ENCODE measurements around the gene MAPK9.

Gene MAPK9

DNA sequence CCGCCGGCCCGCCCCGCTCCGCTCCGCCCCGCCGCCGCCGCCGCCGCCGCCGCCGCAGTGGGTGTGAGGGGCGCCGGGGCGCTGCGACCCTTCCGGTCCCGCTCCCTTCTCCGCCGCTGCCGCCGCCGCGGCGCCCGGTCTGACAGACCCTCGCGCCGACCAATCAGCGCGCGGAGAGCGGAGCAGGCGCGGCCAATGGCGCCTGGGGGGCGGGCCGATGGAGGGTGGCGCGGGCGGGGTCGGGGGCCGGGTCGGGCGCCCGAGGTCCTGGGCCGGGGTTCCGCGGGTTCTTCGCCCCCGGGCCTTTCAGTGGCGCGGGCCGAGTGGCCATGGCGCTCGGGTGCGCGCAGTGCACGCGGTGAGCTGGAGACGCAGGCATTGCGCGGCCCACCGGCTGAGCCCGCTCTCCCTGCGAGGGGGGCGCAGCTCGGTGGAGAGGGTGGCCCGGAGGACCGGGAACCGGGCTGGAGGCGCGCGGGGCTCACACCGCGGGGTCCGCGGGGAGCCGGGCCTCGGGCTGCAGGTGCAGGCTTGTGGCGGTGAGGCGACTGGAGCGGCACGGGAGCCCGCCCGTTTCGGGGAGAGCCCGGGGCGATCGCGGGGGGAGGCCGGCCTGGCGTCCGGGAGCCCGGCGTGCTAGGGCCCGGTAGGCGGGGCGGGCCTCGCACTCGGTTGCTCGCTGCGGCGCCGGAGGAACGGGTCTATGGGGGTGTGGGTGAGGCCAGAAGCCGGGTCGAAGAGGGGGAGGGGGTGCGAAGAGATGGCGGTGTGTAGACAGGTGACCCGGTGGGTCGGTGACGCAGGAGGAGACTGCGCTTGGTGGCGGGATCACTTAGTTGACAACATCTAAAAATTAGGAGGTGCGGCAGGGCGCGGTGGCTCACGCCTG, at the start of gene MAPK9:
Gene MAPK9 (minus strand): TSS at position 141 of the 889 bp plus-strand sequence. CDS start 11,522 bp downstream, outside the sequence.
- DNase-seq, result peak; percentile 83

DNA sequence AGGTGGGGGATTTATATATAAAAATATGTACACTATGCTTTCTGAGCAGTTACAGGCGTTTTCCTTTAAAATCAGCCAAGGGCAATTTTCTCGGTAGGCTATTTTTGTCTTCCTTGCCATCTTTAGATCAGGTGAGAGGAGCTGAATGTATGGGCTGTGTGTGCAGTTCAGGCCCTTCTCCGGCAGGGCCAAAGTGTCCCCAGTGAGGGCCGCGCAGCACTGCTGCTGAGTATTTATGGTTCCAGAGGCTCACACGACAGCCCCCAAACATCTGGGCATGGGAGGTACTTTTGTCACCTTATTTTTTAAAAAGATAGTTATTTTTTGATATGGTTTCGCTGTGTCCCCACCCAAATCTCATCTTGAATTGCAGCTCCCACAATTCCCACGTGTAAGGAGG, 49.7 kb upstream of the MAPK9 start:
- DNase-seq, result no peak

DNA sequence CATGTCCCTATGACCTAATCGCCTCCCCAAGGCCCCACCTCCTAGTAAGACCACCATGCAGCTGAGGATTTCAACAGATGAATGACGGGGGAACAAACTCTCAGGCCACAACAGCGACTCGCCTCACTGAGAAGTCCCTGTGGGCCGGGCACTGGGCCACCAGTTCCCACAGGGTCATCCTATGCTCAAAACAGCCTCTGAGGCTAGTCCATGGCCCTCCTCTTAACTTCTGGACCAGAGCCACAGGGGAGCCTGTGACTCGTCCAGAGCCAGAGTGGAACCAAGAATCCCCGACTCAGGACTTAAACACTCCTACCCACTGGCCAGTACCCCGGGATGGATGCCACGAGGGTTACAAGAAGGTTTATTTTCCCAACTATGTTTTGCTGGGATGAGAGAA, 49.0 kb upstream of the MAPK9 start:
- no peak for DNase-seq

DNA sequence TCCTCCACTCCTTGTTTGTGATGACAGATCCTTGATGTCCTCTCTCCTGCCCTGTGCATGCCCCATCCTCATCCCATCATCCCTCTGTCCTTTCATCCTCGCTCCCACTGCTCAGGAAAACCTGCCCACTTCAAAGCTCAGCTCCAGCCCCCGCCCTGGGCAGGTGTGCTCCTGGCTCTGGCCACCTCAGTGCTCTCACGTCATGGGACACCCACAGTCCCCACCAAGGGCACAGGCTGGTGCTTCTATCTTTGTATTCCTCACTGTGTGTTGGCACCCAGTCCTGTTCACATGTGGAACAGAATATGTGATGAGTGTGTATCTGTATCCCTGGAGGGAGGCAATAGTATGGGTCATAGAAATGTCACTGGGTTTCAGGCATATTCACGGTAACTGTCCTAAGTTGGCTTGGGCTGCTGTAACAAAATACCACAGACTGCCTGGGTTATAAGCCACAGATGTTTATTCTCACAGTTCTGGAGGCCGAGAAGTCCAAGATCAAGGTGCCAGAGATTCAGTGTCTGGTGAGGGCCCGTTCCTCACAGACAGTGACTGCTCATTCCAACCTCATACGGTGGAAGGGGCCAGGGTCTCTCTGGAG, 47.8 kb upstream of the MAPK9 start:
- DNase-seq, result no peak

DNA sequence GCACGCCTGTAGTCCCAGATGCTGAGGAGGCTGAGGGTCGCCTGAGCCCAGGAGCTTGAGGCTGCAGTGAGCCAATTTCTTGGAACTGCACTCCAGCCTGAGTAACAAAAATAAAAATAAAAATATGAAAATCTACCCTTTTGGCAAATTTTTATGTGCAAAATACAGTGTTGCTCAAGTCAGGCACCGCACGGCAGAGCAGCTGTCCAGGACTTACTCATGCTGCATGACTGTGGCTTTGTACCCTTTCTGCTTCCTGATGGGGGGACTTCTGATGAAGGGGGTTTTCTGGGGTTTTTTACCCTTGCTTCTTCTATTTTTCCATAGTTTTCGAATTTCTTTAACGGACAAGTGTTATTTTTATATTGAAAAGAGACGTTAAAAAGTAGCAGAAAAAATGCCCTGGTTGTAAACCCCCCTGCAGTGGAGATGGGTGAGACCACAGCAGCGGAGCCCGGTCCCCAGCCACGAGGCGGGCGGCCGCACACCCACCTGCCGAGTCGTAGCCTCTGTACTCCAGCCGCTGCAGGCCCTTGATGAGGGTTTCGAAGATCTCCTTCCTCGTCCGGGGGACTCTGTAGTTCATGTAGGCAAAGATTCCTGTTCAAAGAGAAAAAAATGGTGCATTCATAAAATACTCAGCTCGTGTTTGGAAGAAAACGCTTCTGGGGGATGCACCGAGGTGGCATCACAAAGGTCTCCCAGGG, 46.3 kb upstream of the MAPK9 start:
- DNase-seq, result no peak

DNA sequence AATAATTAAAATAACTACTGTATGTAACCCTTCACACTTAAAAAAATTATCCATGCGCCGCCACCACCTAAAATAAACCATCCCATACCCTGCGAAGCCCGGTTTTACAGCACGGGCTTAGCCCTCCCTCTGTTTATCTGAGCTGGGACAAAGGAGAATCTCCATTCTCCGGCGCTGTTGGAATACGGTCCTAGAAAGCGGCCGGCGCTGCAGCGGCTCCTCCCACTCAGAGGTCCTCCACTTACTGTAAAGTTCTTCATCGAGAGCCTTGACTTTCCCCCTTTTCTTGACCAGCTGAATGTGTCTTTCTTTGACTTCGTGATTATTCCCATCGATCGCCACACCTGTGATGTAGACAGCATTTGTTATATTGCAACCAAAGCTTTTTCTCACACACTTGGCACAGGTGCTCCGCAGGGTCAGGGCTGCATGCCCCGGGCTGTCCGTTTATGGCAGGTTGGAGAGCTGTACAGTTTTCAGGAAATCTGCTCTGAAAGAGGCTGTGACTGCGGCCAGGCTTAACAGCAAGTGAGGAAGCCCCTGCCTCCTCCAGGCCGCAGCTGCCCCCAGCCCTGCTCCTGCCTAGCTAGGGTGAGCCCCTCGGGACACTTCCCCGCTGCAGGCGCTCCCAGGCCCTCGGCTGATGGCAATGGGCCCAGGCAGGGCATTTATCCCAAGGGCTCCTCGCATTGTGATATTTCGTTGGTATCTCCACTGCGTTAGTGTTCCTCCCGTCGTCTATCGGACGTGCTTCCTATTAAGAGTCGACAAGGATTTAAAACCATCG, 44.5 kb upstream of the MAPK9 start:
- no peak for DNase-seq

DNA sequence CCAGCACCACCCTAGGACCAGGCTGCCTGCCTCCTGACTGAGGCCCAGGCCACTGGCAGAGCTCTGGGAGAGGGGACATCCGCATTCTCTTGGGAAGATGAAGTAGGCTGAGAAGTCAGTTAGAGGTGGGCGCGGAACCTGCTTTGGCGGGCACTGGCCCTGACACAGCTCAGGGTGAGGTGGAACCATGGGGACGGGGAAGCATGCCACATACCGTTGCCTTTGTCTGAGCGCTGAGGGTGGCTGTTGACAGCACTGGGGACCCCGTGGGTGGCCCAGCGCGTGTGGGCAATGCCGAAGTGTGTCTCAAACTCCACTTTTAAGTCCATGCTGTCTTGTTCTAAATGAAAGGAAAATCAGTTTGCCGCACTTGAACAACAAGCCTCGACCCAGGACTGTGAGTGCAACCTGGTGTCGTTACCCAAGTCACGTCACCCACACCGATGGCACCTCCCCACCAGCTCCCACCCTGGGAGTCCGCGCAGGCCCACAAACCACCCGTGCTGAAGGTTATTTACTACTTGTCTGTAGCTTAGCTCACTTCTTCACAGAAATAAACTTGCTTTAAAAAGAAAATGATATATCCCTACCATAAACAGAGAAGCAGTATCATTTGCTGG, 43.8 kb upstream of the MAPK9 start:
- DNase-seq, result no peak

DNA sequence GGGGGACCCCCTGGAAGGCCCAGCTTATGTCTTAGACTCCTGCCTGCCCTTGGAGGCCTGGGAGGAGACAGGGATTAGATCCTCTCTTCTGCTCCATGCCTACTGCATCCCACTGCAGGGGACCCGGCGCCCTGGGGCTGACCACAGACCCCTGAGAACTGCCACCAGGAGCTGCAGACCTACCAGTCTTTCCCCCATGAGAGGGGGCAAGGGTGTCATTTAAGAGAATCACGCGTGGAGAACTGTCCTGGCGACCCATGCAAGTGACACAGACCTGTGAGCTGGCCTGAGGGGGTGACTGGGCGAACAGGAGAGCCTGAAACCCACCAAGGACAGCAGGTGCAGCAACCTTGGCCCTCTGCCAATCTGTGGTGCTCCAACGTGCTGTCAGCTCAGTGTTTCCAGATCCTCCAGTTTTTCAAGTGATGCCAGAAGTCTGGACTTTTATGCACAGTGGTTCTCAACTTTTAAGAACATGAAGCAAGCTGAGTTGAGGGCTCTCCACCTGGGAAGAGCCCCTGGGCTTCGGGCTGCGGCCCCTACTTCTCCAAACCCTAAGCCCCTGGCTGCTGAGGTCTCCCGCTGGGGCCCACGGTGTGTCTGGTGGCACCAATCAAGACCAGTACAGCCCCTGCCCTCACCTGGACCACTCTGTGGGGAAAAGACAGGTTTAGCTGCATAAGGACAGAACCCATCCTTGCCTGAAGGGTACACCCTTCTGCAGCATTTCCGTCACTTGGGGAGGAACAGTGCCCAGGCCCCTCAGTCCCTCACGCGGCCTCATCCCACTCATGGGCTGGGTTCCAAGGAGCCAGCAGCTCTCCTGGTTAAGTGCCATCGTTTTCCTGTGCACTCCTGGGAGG, 43.1 kb upstream of the MAPK9 start:
- no peak for DNase-seq

DNA sequence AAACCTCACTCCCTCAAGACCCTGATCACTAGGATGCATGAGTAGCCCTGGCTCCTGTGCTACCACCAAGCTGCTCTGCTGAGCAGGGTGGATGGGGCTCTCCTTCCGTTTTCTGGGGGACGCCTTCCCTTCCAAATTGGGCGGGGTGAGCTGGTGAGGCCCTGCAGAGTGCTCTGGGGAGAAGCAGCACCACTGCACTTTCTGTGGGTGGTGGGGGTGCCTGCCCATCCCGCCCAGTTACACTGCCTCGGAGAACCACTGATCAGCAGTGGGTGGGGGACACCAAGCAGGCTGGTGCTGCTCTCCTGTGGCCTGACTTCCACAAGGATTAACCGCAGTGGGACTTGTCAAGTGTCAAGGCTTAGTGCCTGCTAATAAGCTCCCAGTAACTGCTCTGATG, 42.3 kb upstream of the MAPK9 start:
- DNase-seq, result no peak

DNA sequence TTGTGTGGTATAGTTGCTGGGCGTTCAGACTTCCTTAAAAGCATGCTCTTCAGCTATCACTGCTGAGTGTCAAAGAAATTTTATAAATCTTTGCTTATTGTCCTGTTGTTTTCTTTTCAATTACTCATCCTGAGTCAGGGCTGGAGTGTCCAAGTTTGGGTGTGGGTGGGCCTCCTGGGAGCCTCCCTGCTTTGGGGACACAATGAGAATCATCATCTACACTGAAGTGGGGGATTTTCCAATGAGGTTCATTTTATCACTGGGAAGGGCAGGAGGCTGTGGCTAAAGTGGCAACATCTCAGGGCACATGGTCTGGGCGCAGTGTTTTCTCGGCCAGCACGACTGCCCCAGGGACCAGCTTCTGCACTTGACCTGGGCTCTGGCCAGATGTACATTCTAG, 41.8 kb upstream of the MAPK9 start:
- DNase-seq, result no peak

DNA sequence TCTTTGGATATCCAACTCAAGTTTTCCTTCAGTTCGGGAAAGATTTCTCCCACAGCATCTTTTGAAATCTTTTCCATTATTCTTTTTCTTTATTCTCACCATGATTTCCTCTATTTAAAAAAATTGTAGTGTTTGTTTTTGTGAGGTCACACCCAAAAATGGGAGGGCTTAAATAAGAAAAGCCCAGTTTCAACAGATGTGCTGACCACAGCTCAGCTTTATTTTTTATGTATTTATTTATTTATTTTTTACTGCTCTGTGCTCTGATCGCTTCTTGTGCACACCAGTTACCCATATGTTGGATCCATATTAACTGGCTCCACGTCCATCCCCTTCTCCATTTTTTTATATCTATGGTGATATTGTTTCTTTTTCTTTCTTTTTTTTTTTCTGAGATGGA, 41.0 kb upstream of the MAPK9 start:
- DNase-seq, result no peak

DNA sequence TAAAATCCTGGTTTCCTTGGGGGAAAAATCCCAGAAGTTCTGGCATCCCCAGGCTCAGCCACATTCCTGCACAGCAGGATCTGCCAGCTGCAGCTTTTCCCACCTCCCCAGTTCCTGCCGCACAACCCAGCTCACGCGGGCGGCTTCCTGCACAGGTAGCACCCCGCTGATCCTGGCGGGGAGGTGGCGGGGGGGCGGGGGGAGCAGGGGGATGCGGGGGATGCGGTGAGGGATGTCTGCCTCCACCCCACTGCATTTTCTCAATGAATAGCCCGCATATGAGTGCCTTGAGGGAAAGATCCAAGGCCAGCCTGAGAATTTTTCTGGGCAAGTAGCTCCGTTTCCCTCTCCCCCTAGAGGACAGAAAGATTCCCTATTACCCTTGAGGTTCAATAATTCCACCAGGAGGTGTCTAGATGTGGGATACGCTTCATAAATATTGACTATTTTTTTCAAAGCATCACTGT, 40.2 kb upstream of the MAPK9 start:
- no peak for DNase-seq

DNA sequence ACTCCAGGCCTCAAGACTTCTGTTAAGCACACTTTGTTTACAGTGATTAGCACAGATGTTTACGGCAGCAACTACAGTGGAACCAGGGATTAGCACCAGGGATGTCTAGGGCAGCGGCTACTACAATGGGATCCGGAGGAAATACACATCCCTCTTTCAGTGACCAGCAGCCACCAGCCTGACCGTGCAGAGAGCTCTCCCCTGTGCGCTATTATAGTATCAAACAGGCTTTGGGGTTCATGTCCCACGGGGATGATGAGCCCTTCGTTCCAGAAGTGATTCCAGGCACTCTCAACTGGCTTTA, 39.7 kb upstream of the MAPK9 start:
- no peak for DNase-seq

DNA sequence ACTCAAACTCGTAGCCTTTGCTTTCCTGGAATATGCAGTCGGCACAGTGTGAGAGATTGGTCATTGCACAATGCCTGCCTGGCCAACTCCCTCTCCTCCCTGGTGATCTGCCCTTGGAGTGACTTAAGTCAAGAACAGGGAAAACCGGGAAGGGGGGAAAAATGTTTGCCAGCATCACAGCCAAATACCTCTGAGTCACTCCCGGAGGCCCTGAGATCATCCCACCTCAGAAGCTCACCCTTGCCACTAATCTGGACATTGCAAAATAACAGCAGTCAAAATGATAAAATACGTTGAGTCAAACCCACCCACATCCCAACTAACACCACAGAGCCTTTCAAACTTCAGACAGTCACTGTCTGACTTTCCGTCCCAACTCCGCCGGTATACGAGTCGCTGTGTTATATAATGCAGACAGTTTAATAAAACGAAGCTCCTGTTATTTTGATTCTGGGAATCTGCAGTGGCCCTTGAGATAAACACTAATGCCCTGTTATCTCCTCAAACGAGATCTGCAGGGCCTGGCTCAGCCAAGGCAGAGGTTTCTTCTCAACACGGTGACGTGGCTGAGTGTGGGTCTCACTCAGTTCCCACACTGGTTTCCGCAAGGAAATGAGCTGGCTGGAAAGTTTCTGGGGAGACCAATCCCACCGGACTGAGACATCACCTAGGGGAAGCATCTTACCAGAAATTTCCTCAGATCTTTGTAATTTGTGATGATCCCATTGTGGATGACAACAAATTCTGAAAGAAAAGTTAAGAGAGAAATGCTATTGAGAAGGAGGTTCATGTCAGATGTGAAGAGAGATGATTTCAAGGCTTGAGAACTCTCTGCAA, 39.1 kb upstream of the MAPK9 start:
- peak; percentile 34 for DNase-seq

DNA sequence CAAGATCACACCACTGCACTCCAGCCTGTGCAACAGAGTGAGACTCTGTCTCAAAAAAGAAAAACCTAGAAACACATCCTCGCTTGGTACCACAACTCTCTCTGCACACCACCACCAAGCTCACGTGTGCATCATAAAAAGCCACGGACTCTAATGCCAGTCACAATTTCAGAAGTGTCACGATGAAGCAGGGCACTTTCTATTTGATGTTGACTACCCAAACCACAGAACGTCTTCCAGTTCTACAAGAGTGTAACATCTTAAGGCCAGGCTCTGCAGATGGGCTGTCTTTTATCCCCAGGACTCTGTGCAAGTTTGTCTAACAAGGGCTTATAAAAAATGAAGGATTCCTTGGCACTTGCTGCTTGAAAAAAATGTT, 38.4 kb upstream of the MAPK9 start:
- no peak for DNase-seq

DNA sequence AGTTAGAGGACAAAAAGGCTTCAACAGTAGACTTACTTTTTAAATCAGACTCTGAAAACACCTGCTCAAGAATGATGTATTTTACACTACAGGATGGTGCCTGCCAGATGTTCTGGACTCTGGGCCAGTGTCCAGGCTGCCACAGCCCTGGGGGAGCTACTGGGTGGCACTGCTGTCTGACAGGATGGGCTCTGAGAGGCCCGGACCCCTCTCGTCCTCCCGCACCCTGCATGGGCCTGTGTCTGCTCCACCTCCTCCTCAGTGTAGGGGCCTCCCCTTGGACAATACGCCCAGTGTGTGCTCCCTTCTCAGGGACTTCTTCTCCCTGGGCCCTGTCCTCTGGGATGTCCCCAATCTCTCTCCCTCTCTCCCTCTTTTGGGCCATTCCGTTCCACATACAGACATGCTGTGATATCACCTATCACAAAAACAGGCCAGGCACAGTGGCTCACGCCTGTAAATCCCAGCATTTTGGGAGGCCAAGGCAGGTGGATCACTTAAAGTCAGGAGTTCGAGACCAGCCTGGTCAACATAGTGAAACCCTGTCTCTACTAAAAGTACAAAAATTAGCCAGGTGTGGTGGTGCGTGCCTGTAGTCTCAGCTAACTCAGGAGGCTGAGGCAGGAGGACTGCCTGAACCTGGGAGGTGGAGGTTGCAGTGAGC, 37.9 kb upstream of the MAPK9 start:
- no peak for DNase-seq

DNA sequence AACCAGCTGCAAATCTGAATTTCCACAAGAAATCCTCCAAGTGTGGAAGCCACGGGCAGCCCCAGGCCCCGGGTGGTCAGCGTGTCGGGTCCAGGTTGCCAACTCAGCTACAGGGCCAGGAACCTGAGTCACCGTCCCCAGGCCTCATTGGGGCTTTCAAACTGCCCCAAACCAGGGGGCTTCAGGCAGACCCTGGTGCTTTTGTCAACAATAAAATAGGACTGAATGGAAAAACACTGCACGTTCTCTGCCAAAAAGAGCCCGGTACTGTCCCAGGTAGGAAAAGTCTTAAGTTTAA, 37.2 kb upstream of the MAPK9 start:
- DNase-seq, result no peak

DNA sequence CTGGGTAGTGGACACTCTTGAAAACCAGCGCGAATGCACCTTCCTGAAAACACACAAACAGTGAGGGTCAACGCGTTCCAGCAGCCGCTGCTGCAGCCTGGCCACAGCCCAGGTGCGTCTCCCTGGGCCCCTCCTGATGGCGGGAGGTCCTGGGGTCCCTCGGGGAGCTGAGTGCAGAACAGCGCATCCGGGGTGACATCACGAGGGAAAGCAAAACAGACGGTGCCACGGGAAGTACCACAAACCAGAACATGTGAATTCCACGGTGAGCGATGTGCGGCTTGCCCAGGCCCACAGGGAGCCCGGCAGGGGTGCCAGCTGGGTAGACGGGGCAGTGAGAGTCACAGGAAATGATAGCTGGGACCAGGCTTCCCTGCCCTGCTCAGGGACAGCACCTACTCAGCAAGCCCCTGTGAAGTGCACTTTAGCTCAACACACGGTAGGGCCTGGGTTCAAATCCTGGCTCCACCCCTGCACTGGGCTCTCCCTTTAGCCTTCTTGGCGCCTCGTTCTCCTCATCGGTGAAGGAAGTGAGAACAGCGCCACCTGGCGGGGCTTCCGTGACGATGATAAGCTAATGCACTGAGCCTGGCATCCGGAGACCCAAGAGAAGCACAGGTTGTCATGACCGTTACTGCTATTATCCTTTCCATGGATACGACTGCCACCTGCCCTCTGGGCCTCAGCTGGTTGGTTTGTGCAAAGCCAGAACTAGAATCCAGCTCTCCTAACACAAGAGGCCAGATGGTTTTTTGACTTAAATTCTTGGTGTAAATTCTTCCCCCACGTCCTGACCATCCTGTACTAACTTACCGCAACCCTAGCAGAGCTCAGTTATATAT, 36.6 kb upstream of the MAPK9 start:
- peak; percentile 91 for DNase-seq

DNA sequence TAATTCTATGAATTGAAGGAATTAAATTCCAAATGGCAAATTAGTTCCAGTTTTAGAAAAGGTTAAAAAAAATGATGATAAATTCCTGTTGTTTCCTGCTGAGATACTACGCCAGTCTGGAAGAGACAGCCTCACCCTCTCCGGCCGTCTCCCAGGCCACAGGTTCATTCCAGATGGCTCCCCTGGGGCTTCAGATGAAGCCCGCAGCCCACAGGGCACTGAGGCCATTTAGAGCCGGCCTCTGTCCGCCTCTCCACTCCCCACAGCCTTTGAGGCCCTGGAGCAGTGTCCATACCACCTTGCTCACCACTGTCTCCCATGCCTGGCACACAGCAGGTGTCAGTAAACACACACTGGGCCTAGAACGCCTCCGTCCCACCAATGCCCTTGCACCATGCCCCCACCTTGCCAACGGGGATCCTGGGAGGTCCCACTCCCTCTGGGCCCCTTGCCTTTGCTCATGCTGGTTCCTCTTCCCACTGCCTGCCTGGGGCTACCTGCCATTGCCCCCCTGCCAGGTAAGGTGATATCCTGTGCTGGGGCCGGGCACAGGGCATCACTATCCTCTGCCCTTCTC, 35.2 kb upstream of the MAPK9 start:
- no peak for DNase-seq
